Cerebellar cortex (tissue), 1 donor: ENCODE data around the gene ENO2.

Source experiments
- DNase-seq: peaks from one replicate; pipeline ENCODE4 v3.0.0-alpha.2; 2015; ENCODE audit warnings: low spot score

The ENO2 gene

DNA sequence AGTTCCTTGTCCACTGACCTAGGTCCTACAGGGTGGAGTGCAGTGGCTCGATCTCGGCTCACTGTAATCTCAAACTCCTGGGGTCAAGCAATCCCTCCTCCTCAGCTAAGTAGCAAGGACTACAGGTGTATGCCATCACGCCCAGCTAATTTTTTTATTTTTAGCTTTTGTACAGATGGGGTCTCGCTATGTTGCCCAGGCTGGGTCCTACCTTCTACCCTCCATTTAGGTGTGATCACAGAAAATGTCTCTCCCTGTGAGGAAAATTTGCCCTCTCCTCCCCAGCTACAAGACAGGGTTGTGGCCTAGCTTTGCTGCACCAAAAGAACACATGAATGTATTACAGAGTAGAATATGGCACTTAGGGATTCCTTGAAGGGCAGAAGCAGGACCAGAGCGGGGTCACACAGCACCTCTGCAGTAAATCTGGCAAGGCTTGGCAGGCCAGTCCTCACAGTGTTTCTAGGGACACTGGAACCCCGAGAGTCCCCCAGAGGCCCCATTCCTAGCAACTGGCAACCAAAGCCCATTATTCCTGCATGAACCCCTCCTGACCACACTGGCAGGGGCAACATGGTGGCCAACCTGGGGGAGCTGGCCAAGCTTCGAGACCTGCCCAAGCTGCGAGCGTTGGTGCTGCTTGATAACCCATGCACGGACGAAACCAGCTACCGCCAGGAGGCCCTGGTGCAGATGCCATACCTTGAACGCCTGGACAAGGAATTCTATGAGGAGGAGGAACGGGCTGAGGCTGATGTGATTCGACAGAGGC is 2.0 kb upstream of the ENO2 start:
- no peak for DNase-seq

DNA sequence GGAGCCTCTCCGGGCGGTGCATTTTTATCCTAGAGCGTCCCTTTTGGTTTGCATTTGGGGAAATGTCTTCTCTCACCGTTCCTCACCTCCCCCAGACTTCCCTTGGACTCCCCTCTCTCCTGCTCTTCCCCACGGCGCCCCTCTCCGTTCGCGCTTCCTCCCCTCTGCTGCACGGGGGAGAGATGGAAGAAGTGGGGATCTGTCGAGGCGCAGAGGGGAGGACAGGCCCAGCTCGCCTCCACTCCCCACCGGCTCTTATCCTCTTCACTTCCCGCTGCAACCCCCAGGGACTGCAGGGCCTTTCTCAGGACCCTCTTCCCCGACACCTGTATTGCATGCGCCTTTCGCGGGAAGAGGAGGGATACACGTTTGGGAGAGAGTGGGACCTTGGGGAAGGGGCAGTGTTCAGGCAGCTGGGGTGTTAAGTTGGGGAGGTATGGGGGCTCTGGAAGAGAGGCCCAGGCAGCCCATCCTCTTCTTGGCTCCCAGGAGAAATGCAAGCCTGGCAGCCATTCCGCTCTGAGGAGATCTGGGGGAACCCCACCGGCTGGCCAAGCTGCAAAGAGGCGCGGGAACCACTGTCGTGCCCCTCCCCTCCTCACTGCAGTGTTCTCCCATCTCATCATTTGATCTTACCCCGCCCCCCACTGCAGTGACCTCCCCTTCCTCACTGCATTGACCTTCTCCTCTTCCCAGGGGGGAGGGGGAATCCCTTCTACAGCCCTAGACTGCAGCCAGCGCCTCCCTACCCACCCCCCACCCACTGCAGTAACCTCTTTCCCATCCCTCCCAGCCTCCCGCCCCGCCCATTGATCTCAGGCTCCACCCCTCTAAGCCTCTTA is 788 bp downstream of the ENO2 start:
- DNase-seq = peak; percentile 38

- DNase-seq = no peak
Measured at GRCh38 chr12:6915789-6916285, 1.5 kb downstream of the ENO2 start.

GRCh38 chr12:6916426-6917200 is 2.2 kb downstream of the ENO2 start:
- DNase-seq = no peak

DNA sequence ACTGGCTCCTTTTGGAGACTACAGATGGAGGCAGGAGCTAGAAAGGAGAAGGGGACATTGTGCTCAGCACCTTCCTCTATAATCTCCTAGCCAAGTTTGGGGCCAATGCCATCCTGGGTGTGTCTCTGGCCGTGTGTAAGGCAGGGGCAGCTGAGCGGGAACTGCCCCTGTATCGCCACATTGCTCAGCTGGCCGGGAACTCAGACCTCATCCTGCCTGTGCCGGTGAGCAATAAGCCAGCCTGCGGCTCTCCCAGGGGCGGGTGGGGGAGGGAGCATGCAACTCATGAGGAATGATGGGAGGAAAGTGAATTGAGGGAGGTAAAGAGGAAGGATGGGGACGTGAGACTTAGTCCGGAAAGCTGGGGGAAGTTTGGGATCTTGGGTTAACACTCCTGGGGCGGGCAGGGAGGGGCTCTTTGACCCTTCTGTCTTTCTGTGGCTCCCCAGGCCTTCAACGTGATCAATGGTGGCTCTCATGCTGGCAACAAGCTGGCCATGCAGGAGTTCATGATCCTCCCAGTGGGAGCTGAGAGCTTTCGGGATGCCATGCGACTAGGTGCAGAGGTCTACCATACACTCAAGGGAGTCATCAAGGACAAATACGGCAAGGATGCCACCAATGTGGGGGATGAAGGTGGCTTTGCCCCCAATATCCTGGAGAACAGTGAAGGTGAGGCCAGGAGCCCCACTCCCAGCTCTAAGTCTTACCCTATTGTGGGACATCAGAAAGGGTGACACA is 3.3 kb downstream of the ENO2 start:
- DNase-seq = no peak

DNA sequence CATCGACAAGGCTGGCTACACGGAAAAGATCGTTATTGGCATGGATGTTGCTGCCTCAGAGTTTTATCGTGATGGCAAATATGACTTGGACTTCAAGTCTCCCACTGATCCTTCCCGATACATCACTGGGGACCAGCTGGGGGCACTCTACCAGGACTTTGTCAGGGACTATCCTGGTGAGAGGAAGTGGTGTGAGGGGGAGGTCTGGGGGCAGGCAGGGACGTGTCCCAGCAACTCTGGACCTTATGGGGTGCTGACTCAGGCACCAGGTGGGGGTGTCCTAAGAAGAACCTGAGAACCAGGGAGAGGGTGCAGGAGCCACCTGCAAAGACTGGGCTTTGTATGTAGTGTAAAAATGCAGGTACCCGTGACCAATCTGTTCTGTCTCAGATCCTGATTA is 5.2 kb downstream of the ENO2 start:
- DNase-seq = no peak

- DNase-seq = no peak
Measured at GRCh38 chr12:6921539-6921938, 7.2 kb downstream of the ENO2 start.

- no peak for DNase-seq
Measured at GRCh38 chr12:6921996-6922946, 7.9 kb downstream of the ENO2 start.

GRCh38 chr12:6923003-6923732 is 8.8 kb downstream of the ENO2 start:
- DNase-seq = no peak

GRCh38 chr12:6923851-6924250 is 9.5 kb downstream of the ENO2 start:
- DNase-seq = no peak

- no peak for DNase-seq
Measured at GRCh38 chr12:6925239-6925539, 10.8 kb downstream of the ENO2 start.

GRCh38 chr12:6925540-6926279 is 11.3 kb downstream of the ENO2 start:
- DNase-seq = peak; percentile 95

GRCh38 chr12:6927379-6928021 is 13.1 kb downstream of the ENO2 start, which contains the start of gene ATN1:
ATN1 (plus strand) TSS chr12:6927959; CDS start chr12:6934002, 6,043 bp downstream.
- peak; percentile 81 for DNase-seq

DNA sequence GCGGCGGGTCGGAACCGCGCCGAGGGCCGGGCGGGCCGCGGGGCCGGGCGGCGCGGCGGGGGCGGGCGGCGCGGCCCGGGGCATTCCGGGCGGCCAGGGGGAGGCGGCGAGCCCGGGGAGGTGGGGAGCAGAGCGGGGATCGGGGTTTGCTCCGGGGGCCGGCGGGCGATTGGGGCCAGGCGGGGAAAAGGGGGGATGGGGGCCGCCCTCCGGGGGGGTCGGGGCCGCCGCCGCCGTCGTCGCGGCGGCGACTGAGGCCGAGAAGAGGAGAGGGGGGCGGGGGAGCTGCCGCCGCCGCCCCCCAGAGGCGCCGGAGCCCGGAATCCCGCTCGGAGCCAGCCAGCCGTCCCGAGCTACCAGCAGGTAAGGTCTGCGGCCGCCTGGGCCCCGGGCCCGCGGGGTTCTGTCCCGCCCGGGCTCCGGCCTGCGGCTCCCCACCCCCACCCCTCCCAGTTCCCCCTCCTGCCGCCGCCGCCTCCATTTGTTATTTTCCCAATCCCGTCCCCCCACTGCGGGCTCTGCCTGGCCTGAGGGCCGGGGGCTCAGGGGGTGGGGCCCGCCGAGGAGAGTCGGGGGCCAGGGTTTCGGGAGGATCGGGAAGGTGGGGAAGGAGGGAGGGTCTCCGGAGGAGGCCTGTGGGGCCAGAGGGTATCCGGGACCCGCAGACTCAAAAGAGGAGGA is 13.8 kb downstream of the ENO2 start:
- no peak for DNase-seq

GRCh38 chr12:6928703-6929407 is 14.5 kb downstream of the ENO2 start:
- DNase-seq = no peak

DNA sequence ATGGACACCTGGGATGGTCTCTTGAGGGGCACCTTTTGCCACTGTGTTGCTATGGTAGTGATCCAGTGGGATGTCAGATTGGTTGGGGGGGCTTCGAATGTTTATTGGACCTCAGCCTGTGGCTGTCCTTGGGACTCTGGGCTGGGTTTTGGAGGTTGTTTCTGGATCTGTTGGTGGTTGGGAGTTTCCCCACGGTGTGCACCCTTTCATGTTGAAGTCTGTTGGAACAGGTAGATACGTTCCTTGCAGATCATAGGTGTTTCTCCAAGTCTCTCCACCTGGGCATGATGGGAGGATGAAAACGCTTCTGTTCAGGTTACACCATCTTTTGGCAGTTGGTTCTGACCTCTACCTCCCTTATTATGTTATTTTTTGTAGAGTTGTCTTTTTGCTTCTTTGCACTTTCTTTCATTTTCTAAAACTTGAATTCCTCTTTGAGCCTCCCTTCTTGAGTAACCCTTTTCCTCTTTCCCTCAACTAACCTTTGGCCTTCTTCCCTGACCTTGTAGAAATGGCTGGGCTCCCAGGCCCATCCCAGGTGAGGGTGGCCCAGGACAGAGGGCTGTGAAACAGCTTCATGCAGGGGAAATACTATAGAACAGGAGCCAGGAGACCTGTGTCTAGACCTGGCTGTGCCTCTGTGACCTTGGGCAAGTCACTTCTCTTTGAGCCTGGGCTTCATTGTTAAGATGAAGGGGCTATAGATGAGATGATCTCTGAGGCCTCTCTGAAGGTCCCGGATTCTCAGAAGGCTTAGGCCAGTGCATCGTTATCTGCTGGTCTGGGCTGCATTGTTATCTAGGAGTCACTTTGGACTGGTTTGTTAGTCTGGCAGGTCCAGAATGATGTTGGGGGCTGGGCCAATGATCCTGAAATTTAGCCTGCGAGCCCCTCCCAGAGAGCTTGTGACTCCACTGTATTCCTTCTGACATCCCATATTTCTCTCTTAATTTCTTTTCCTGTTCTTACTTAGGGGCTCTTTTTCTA is 15.4 kb downstream of the ENO2 start:
- DNase-seq = no peak
